ENCODE results near the gene PRODH2. TPM values are rescaled to one million over a fixed set of nuclear protein-coding genes. Genes with fewer than 3 reads are reported as not detected.
"Not testable (repeated sequence)": the region's sequence is repeated elsewhere in the genome, so short reads cannot be mapped to it uniquely, and the experiment has no call there.

Gene PRODH2
- total RNA-seq, 6 donors from 2014 or later = not detected

DNA sequence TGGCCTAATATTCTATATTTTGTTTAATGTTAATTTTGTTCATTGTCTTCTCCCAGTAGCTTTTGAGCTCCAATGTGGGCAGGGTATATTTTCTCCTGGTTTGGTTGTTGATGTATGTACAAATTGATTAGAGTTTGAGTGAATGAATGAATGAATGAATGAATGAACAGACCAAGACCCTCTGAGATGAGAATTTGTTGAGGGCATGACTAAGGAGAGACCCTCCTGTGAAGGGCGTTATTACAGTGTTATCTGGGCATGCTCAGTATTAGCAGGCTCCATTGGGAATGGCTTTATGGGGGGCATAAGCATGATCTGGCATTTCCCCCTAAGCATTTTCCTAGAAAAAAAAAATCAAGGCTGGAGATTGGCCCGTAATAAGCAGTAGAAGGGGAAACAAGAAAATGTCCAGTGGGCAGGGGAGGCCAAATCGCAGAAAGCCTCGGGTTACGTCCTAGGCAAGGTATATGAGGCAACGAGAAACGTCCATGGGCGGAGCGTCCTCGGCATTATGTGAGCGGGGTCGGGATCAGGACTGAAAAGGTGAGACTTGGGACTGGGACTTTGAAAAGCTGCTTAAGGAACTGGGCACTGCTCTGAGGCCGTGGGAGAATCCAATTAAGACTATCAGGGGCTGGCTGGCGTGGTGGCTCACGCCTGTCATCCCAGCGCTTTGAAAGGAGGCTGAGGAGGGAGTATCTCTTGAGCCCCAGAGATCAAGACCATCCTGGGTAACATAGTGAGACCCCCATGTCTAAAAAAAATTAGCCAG, 38.2 kb downstream of the PRODH2 start:
- WGBS, 2 donors = 41 to 56% methylated on average over 16 of the region's 16 CpGs
- ATAC-seq (ENCODE audit: low FRiP score in 2 of 2) (no peak), DNase-seq (no peak)
- Histone ChIP-seq H3K4me1 (peaks cover 10 to 20% (median 14%) of the 10 kb centered on the region in 4 donors), H3K27ac (no peak overlapping the region), H3K4me3 (peak overlapping the region; percentile 20 to 98 (median 95)), H3K9me3 (no peaks in the 10 kb centered on the region), H3K36me3 (peaks cover 0 to 4% (median 2%) of the 10 kb centered on the region in 4 donors), H3K27me3 (no peaks in the 10 kb centered on the region)
- TF ChIP-seq, protein P1, sequence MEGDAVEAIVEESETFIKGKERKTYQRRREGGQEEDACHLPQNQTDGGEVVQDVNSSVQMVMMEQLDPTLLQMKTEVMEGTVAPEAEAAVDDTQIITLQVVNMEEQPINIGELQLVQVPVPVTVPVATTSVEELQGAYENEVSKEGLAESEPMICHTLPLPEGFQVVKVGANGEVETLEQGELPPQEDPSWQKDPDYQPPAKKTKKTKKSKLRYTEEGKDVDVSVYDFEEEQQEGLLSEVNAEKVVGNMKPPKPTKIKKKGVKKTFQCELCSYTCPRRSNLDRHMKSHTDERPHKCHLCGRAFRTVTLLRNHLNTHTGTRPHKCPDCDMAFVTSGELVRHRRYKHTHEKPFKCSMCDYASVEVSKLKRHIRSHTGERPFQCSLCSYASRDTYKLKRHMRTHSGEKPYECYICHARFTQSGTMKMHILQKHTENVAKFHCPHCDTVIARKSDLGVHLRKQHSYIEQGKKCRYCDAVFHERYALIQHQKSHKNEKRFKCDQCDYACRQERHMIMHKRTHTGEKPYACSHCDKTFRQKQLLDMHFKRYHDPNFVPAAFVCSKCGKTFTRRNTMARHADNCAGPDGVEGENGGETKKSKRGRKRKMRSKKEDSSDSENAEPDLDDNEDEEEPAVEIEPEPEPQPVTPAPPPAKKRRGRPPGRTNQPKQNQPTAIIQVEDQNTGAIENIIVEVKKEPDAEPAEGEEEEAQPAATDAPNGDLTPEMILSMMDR (IDR thresholded peaks at IDR 0.05) = no peak
- TF ChIP-seq EP300 (IDR thresholded peaks at IDR 0.05) = no peak
- no peak for TF ChIP-seq POLR2A (IDR thresholded peaks at IDR 0.05)
- TF ChIP-seq POLR2AphosphoS5 (IDR thresholded peaks at IDR 0.05) = no peak

DNA sequence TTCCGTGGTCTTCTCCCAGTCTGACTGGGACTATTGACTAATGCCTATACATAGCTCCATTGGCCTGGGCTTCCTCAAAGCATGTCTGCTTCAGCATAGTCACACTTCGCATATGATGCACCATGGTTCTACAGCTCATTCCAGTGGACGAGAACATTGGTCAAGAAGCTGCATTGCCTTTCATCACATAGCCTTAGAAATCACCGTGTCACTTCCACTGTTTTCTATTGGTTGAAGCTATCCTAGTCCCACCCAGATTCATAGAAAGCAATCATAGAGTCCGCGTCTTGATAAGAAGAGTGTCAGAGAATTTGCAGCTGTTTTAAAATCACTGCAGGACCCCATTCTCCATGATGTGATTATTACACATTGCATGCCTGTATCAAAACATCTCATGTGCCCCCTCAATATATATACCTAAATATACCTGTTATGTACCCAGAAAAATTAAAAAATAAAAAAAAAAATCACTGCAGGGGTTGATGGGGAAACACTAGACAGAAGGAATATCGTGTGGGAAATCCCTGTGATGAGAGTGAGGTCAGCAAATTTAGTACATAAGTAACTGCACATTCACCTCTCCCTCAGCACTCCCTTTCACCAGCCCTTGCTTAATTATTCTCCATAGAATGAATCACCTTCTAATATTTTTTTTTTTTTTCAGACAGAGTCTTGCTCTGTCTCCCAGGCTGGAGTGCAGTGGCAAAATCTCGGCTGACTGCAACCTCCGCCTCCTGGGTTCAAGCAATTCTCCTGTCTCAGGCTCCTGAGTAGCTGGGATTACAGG, 39.4 kb downstream of the PRODH2 start:
- DNase-seq (no peak), ATAC-seq (ENCODE audit: low FRiP score in 2 of 2) (no peak)
- Histone ChIP-seq H3K4me1 (peaks cover 10 to 20% (median 14%) of the 10 kb centered on the region in 4 donors), H3K36me3 (peaks cover 0 to 1% (median under 1%) of the 10 kb centered on the region in 4 donors), H3K27me3 (no peaks in the 10 kb centered on the region), H3K4me3 (no peak overlapping the region), H3K9me3 (no peaks in the 10 kb centered on the region), H3K27ac (no peak overlapping the region)
- TF ChIP-seq POLR2A (IDR thresholded peaks at IDR 0.05) (no peak), POLR2AphosphoS5 (IDR thresholded peaks at IDR 0.05) (no peak), EP300 (IDR thresholded peaks at IDR 0.05) (no peak)
- TF ChIP-seq, protein P1 (IDR thresholded peaks at IDR 0.05) = no peak
- WGBS, 2 donors = 54 to 65% methylated on average over 9 of the region's 9 CpGs

DNA sequence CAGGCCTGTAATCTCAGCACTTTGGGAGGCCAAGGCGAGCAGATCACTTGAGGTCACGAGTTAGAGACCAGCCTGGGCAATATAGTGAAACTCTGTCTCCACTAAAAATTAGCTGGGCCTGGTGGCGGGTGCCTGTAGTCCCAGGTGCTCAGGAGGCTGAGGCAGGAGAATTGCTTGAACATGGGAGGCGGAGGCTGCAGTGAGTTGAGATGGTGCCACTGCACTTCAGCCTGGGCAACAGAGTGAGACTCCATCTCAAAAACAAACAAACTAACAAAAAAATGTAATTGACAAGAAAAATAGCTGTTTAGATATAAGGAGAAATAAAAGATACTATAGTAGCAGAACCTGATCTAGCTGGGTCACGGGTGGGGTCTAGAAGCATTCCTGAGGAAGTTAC, 40.3 kb downstream of the PRODH2 start:
- not testable (repeated sequence) for H3K36me3 ChIP-seq; H3K27ac ChIP-seq; DNase-seq; H3K9me3 ChIP-seq; ATAC-seq (ENCODE audit: low FRiP score in 2 of 2); H3K4me3 ChIP-seq; H3K27me3 ChIP-seq
- WGBS, 2 donors = 94 to 98% methylated on average over 5 of the region's 5 CpGs
- H3K4me1 ChIP-seq = peaks cover 10 to 20% (median 14%) of the 10 kb centered on the region in 4 donors

DNA sequence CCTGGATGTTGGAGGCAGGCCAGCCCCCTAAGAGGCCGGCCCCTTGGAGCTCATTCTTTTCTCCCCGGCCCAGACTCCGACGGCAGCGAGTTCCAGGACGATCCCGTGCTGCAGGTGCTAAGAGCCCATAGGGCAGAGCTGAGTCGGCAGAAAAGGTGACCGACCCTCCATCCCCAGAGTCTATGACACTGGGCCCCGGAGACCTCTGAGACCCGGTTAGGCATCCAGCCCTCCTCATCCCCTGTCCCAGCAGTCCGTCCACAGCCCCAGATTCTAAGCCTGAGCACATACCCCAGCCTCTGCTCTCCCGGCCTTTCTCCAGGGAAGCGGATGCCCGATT, 44.6 kb downstream of the PRODH2 start:
- H3K27me3 ChIP-seq = no peaks in the 10 kb centered on the region
- no peak overlapping the region for H3K4me3 ChIP-seq
- 80 to 88% methylated on average over 9 to 15 of the region's 15 CpGs for WGBS, 2 donors
- ATAC-seq (ENCODE audit: low FRiP score in 2 of 2) (no peak), DNase-seq (no peak)
- H3K27ac ChIP-seq = no peak overlapping the region
- TF ChIP-seq, protein P1 (IDR thresholded peaks at IDR 0.05) = no peak
- TF ChIP-seq POLR2A (IDR thresholded peaks at IDR 0.05) (no peak), EP300 (IDR thresholded peaks at IDR 0.05) (no peak), POLR2AphosphoS5 (IDR thresholded peaks at IDR 0.05) (no peak)
- H3K9me3 ChIP-seq = no peaks in the 10 kb centered on the region
- no peaks in the 10 kb centered on the region for H3K4me1 ChIP-seq
- peaks cover 0 to 50% (median 25%) of the 10 kb centered on the region in 4 donors for H3K36me3 ChIP-seq

DNA sequence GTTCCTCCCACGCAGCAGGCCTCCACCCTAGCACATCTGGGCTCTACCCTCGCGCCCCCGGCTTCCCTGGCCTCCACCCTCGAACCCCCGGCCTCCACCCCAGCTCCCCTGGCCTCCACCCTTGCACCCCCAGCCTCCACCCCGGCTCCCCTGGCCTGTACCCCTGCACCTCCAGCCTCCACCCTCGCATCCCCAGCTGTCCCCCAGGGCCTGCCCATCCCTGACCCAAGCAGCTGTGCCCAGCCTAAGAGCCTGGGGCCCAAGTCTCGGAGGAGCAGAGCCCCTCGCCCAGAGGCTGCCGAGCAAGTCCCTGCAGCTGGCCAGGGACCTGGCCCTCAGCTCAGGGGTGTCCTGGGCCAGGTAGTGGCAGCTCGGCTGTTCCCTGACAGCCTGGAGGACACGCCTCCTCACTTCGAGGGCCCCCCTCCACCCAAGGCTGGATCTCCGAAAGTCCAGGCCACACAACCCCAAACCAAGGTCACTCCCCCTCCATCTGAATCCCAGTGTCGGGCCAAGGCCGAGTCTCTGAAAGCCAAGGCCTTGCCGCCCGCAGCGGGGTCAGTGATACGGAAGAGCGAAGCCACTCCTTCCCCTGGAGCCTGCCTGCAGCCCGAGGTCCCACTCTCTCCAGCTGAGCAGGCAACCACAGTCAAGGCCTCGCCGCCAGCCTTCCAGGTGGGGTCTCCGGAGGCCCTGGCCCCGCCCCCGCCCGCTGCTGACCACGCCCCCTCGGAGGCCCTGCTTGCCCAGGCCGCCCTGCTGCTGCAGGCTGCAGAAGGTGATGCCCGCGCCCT, 45.2 kb downstream of the PRODH2 start:
- ATAC-seq (ENCODE audit: low FRiP score in 2 of 2) = peak; percentile 35 to 56
- Histone ChIP-seq H3K4me3 (no peak overlapping the region), H3K4me1 (no peaks in the 10 kb centered on the region), H3K9me3 (no peaks in the 10 kb centered on the region), H3K36me3 (peaks cover 0 to 53% (median 27%) of the 10 kb centered on the region in 4 donors), H3K27ac (no peak overlapping the region), H3K27me3 (no peaks in the 10 kb centered on the region)
- DNase-seq = peak in 1 of 2 donors; percentile 80
- TF ChIP-seq POLR2A (IDR thresholded peaks at IDR 0.05) (no peak), POLR2AphosphoS5 (IDR thresholded peaks at IDR 0.05) (no peak), EP300 (IDR thresholded peaks at IDR 0.05) (no peak)
- TF ChIP-seq, protein P1 (IDR thresholded peaks at IDR 0.05) = no peak
- WGBS, 2 donors = 72 to 84% methylated on average over 19 to 29 of the region's 34 CpGs
